ENCODE results near the gene HUNK. TPM values are rescaled to one million over a fixed set of nuclear protein-coding genes. Genes with fewer than 3 reads are reported as not detected.

Gene HUNK
- total and polyA plus RNA-seq, 4 experiments from 2014 or later, result 0.07 to 0.44 (median 0.26) TPM; not detected in 1

DNA sequence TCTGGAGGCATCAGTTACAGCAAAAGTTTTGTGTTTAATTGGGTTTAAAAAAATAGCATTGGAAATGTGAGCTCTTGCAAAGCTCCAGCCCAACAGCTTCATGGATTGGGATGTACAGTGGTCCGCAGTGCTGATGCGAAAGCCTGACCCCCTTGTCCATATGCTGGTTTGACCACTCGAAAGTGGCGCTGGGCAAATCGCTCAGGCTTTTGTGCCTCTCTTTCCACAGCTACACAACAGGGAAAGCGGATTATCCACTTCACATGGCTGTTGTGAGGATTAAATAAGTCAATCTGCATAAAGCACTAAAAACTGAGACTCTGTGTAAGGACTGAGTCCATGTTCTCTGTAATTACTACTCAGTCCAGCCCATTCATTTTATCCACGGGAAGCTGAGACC, 57.2 kb downstream of the HUNK start:
- intact Hi-C loops (cut with micrococcal nuclease), result no loop called here
- Mint-ChIP-seq H3K36me3 (no peaks in the 10 kb centered on the region), H3K4me3 (no peak overlapping the region), H3K4me1 (peaks cover 0 to 1% (median 0%) of the 10 kb centered on the region in 4 donors), H3K27ac (no peak overlapping the region), H3K27me3 (peaks cover 6 to 9% of the 10 kb centered on the region in 2 donors), H3K9me3 (peaks cover 0 to 7% (median 4%) of the 10 kb centered on the region in 8 donors)
- POLR2A ChIA-PET (ENCODE audit: partially characterized antibody), result no interaction called here
- CTCF ChIA-PET (ENCODE audit: partially characterized antibody), result no interaction called here
- Histone ChIP-seq H3K9me3 (ENCODE audit: control insufficient read depth in 1 of 2, low read length in 2 of 2) (no peaks in the 10 kb centered on the region), H3K27me3 (ENCODE audit: insufficient read depth, low read length) (no peaks in the 10 kb centered on the region), H3K36me3 (ENCODE audit: insufficient read depth, low read length) (no peaks in the 10 kb centered on the region), H3K4me1 (ENCODE audit: insufficient read depth, low read length) (no peaks in the 10 kb centered on the region), H3K4me3 (ENCODE audit: low read length in 2 of 2) (no peak overlapping the region), H3K27ac (ENCODE audit: low read depth, low read length) (no peak overlapping the region)
- no peak for DNase-seq

DNA sequence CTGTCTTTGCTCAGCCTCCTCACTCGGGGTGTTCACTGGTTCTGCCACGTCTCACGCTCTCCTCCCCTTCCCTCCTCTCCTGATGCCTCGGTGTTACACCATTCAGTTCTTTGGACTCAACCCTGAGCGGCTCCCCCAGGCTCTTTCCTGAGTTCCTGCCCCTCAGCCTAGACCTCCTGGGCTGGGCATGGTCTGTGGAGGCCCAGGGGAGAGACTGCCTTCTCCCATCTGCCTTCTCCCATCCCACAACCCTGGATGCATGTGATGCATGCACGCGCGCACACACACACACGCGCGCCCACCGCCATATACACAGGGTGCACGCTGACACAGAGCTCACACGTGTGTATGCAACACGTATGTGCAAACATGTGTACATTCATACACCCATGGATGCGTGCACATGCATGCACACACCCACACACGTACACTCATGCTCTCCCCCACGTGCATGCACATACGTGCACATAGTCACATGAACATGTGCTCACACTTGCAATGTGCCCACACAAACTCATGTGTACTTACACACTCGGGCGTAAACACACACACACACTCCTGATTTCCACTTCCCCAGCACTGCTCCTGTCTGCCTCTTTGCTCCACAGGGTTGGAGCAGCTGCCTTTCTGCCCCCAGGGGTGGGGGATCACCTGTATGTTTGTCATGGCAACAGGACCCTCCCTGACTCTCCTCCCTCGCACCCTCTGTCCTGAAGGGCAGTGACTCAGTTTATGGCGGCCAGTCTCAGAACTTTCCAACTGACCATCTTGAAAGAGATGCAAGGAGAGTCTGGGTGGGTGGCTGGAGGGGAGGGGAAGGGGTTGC, 59.0 kb downstream of the HUNK start:
- no peak overlapping the region for H3K4me3 ChIP-seq (ENCODE audit: low read length in 2 of 2)
- Mint-ChIP-seq H3K9me3 (peaks cover 0 to 3% (median 0%) of the 10 kb centered on the region in 8 donors), H3K4me3 (no peak overlapping the region), H3K36me3 (no peaks in the 10 kb centered on the region), H3K4me1 (peaks cover 0 to 1% (median 0%) of the 10 kb centered on the region in 4 donors), H3K27ac (no peak overlapping the region), H3K27me3 (peaks cover 6 to 9% of the 10 kb centered on the region in 2 donors)
- no peaks in the 10 kb centered on the region for H3K36me3 ChIP-seq (ENCODE audit: insufficient read depth, low read length)
- no peak overlapping the region for H3K27ac ChIP-seq (ENCODE audit: low read depth, low read length)
- no peaks in the 10 kb centered on the region for H3K27me3 ChIP-seq (ENCODE audit: insufficient read depth, low read length)
- H3K4me1 ChIP-seq (ENCODE audit: insufficient read depth, low read length), result no peaks in the 10 kb centered on the region
- intact Hi-C loops (cut with micrococcal nuclease), result no loop called here
- no peak for DNase-seq
- H3K9me3 ChIP-seq (ENCODE audit: control insufficient read depth in 1 of 2, low read length in 2 of 2), result no peaks in the 10 kb centered on the region
- ChIA-PET POLR2A (ENCODE audit: partially characterized antibody) (no interaction called here), CTCF (ENCODE audit: partially characterized antibody) (no interaction called here)

DNA sequence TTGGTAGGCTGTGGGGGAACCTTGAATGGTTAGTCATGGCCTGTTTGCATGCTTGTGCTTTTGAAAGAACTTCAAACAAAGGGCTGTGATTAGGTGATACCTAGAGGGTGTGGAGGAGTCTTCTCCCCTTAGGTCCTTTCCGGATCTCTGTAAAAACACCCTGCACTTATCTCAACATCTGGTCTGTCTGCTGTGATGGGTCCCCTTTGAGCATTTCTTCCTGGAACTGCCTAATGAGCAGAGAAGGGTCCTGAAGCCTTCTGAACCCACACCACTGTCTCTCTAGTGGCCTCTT, 59.6 kb downstream of the HUNK start:
- Mint-ChIP-seq H3K4me1 (peaks cover 0 to 1% (median 0%) of the 10 kb centered on the region in 4 donors), H3K9me3 (peaks cover 0 to 2% (median 0%) of the 10 kb centered on the region in 8 donors), H3K27me3 (peaks cover 6 to 9% of the 10 kb centered on the region in 2 donors), H3K36me3 (no peaks in the 10 kb centered on the region), H3K27ac (peak overlapping the region in 1 of 7 donors; percentile 27), H3K4me3 (no peak overlapping the region)
- POLR2A ChIA-PET (ENCODE audit: partially characterized antibody), result no interaction called here
- CTCF ChIA-PET (ENCODE audit: partially characterized antibody), result no interaction called here
- no peaks in the 10 kb centered on the region for H3K9me3 ChIP-seq (ENCODE audit: control insufficient read depth in 1 of 2, low read length in 2 of 2)
- H3K4me3 ChIP-seq (ENCODE audit: low read length in 2 of 2), result no peak overlapping the region
- no peak for DNase-seq
- H3K27me3 ChIP-seq (ENCODE audit: insufficient read depth, low read length), result no peaks in the 10 kb centered on the region
- H3K4me1 ChIP-seq (ENCODE audit: insufficient read depth, low read length), result no peaks in the 10 kb centered on the region
- no peaks in the 10 kb centered on the region for H3K36me3 ChIP-seq (ENCODE audit: insufficient read depth, low read length)
- intact Hi-C loops (cut with micrococcal nuclease), result no loop called here
- H3K27ac ChIP-seq (ENCODE audit: low read depth, low read length), result no peak overlapping the region

DNA sequence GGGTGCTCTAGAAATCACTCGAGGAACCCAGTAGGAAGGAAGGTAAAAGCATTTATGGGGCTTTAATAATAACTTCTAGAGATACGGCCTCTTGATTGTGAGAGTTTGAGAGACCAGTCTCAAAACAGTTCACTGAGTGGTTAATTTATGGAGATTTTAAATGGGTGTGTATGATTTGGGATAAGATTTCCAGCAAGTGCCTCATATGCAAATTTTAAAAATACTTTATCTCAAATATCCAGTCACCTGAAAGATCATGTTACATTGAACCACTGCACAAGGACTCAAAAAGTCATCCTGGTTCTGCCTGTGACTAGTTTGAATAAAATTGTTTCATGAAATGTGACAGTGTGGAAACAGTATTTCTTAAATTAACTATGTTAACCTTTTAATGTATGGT, 64.5 kb downstream of the HUNK start:
- Histone ChIP-seq H3K4me3 (ENCODE audit: low read length in 2 of 2) (no peak overlapping the region), H3K36me3 (ENCODE audit: insufficient read depth, low read length) (no peaks in the 10 kb centered on the region), H3K27me3 (ENCODE audit: insufficient read depth, low read length) (no peaks in the 10 kb centered on the region), H3K9me3 (ENCODE audit: control insufficient read depth in 1 of 2, low read length in 2 of 2) (no peaks in the 10 kb centered on the region), H3K27ac (ENCODE audit: low read depth, low read length) (no peak overlapping the region), H3K4me1 (ENCODE audit: insufficient read depth, low read length) (no peaks in the 10 kb centered on the region)
- Mint-ChIP-seq H3K4me3 (no peak overlapping the region), H3K36me3 (no peaks in the 10 kb centered on the region), H3K9me3 (peaks cover 0 to 2% (median 0%) of the 10 kb centered on the region in 8 donors), H3K4me1 (no peaks in the 10 kb centered on the region), H3K27me3 (peaks cover 5 to 6% of the 10 kb centered on the region in 2 donors), H3K27ac (no peak overlapping the region)
- DNase-seq, result no peak
- POLR2A ChIA-PET (ENCODE audit: partially characterized antibody), result no interaction called here
- CTCF ChIA-PET (ENCODE audit: partially characterized antibody), result no interaction called here
- intact Hi-C loops (cut with micrococcal nuclease), result no loop called here

DNA sequence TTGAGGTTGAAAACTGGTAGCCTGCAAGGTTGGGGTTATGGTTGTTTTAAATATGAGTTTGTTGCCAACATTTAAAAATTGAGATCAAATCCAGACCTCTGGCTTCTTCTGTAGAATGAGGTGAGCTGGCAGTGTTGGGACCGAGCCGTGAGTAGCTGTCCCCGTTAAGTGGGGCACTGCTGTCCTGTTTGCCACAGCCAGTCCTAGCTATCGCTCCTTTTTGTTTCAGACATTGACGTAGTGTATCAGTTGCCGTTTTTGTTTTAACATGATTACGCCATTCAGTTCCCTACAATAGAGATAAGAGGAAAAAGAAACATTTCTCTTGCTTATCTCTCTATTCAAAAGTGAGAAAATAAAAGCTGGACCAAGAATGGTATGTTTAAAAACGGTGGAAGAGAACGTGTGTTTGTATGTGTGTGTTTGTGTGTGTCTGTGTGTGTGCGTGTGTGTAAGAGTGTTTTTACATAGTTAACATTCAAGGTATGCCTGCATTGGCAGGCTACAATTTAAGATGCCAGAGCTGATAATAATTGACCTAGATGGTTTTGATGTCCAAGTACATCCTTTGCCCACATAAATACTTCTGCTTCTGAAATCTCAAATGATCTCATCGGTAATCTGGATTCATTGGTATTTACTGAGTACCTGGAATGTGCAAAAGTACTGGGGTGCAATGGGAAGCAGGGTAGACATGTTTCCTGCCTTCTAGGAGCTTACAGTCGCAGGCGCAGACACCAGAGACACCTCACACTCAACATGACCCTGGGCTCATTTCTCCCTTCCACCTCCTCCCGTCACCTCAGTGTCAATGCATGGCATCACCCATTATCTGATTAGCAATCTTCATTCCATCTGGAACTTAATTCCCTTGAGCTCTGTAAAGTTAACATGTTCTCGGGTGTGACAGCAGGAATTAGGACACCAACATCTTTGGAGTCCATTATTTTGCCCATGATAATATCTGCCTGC, 65.8 kb downstream of the HUNK start:
- intact Hi-C loops (cut with micrococcal nuclease), result no loop called here
- CTCF ChIA-PET (ENCODE audit: partially characterized antibody), result no interaction called here

DNA sequence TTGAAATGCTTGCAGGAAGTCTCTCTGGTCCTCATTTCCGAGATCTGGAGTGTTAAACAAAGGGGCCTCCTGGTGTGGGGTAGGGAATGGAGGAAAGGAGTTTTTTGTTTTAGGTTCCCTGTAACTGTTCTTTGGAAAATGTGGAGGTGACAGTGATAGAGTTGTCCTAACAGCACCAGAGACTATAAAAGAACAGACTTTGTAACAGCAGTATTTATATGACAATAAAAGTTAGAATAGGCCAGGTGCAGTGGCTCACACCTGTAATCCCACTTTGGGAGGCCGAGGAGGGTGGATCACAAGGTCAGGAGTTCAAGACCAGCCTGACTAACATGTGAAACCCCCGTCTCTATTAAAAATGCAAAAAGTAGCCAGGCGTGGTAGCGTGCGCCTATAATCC, 68.9 kb downstream of the HUNK start:
- Histone ChIP-seq H3K27me3 (ENCODE audit: insufficient read depth, low read length) (no peaks in the 10 kb centered on the region), H3K4me1 (ENCODE audit: insufficient read depth, low read length) (no peaks in the 10 kb centered on the region), H3K9me3 (ENCODE audit: control insufficient read depth in 1 of 2, low read length in 2 of 2) (no peaks in the 10 kb centered on the region), H3K27ac (ENCODE audit: low read depth, low read length) (no peak overlapping the region), H3K36me3 (ENCODE audit: insufficient read depth, low read length) (no peaks in the 10 kb centered on the region), H3K4me3 (ENCODE audit: low read length in 2 of 2) (no peak overlapping the region)
- H3K27ac Mint-ChIP-seq, result no peak overlapping the region
- POLR2A ChIA-PET (ENCODE audit: partially characterized antibody), result no interaction called here
- no peaks in the 10 kb centered on the region for H3K36me3 Mint-ChIP-seq
- no peak overlapping the region for H3K4me3 Mint-ChIP-seq
- H3K27me3 Mint-ChIP-seq, result peaks cover 4 to 6% of the 10 kb centered on the region in 2 donors
- intact Hi-C loops (cut with micrococcal nuclease), result no loop called here
- H3K9me3 Mint-ChIP-seq, result peaks cover 0 to 2% (median 0%) of the 10 kb centered on the region in 8 donors
- H3K4me1 Mint-ChIP-seq, result peaks cover 0 to 6% (median 0%) of the 10 kb centered on the region in 4 donors
- DNase-seq, result no peak
- CTCF ChIA-PET (ENCODE audit: partially characterized antibody), result interaction anchor here (1.6 kb wide), 1 partner anchor 8 kb away, joined by 5 read pairs; no protein-coding TSS in a partner anchor

More for the DNA sequence above, 65.8 kb downstream of the HUNK start:
- POLR2A ChIA-PET (ENCODE audit: partially characterized antibody), result no interaction called here
- no peak overlapping the region for H3K27ac ChIP-seq (ENCODE audit: low read depth, low read length)
- no peaks in the 10 kb centered on the region for H3K4me1 ChIP-seq (ENCODE audit: insufficient read depth, low read length)
- DNase-seq, result no peak
- Mint-ChIP-seq H3K4me1 (peaks cover 0 to 1% (median 0%) of the 10 kb centered on the region in 4 donors), H3K9me3 (peaks cover 0 to 2% (median 0%) of the 10 kb centered on the region in 8 donors), H3K4me3 (no peak overlapping the region), H3K27me3 (peaks cover 4 to 6% of the 10 kb centered on the region in 2 donors), H3K36me3 (no peaks in the 10 kb centered on the region), H3K27ac (peak overlapping the region in 1 of 7 donors; percentile 38)
- no peaks in the 10 kb centered on the region for H3K27me3 ChIP-seq (ENCODE audit: insufficient read depth, low read length)
- H3K4me3 ChIP-seq (ENCODE audit: low read length in 2 of 2), result no peak overlapping the region
- H3K36me3 ChIP-seq (ENCODE audit: insufficient read depth, low read length), result no peaks in the 10 kb centered on the region
- H3K9me3 ChIP-seq (ENCODE audit: control insufficient read depth in 1 of 2, low read length in 2 of 2), result no peaks in the 10 kb centered on the region

DNA sequence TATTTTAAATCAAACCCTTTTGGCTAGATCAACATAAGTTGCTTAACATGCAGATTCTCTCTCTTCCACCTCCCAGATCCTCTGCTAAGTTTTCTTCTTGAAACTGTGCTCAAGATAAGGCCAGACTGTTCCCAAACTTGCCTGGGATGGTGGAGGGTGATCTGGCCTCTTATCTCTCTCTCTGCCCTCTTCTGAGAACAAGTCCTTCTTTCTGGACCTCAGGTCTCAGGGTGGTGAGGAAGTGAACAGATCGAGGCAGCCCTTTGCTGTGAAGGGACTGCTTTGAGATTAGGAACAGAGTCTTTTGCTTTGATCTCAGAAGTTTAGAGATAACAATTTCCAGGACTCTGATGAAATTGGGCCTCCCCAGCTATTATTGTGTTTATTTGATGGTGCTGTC, 70.7 kb downstream of the HUNK start:
- intact Hi-C loops (cut with micrococcal nuclease), result no loop called here
- Mint-ChIP-seq H3K27me3 (peaks cover 4 to 6% of the 10 kb centered on the region in 2 donors), H3K4me3 (no peak overlapping the region), H3K36me3 (no peaks in the 10 kb centered on the region), H3K9me3 (peaks cover 0 to 2% (median 0%) of the 10 kb centered on the region in 8 donors), H3K4me1 (peaks cover 0 to 6% (median 0%) of the 10 kb centered on the region in 4 donors), H3K27ac (no peak overlapping the region)
- Histone ChIP-seq H3K36me3 (ENCODE audit: insufficient read depth, low read length) (no peaks in the 10 kb centered on the region), H3K9me3 (ENCODE audit: control insufficient read depth in 1 of 2, low read length in 2 of 2) (no peaks in the 10 kb centered on the region), H3K4me1 (ENCODE audit: insufficient read depth, low read length) (no peaks in the 10 kb centered on the region), H3K4me3 (ENCODE audit: low read length in 2 of 2) (no peak overlapping the region), H3K27me3 (ENCODE audit: insufficient read depth, low read length) (no peaks in the 10 kb centered on the region), H3K27ac (ENCODE audit: low read depth, low read length) (no peak overlapping the region)
- ChIA-PET CTCF (ENCODE audit: partially characterized antibody) (interaction anchor here (1.6 kb wide), 1 partner anchor 10 kb away, joined by 5 read pairs; no protein-coding TSS in a partner anchor), POLR2A (ENCODE audit: partially characterized antibody) (no interaction called here)
- DNase-seq, result no peak
